ENCODE results near the gene LGALS8.

LGALS8 gene

GRCh38 chr1:236491469-236492136, 32.2 kb upstream of the LGALS8 start:
- TF ChIP-seq CTCF (IDR thresholded peaks at IDR 0.05; ENCODE audit: low read depth, low read length): no peak
- no peak for DNase-seq (ENCODE audit: extremely low read depth, low read depth)

- no peak for DNase-seq (ENCODE audit: extremely low read depth, low read depth)
- no peak for TF ChIP-seq CTCF (IDR thresholded peaks at IDR 0.05; ENCODE audit: low read depth, low read length)
Observed at GRCh38 chr1:236492378-236492777, 31.4 kb upstream of the LGALS8 start.

GRCh38 chr1:236494082-236494481, 29.7 kb upstream of the LGALS8 start:
- no peak for DNase-seq (ENCODE audit: extremely low read depth, low read depth)
- TF ChIP-seq CTCF (IDR thresholded peaks at IDR 0.05; ENCODE audit: low read depth, low read length): no peak

GRCh38 chr1:236494586-236495466, 29.0 kb upstream of the LGALS8 start:
- no peak for TF ChIP-seq CTCF (IDR thresholded peaks at IDR 0.05; ENCODE audit: low read depth, low read length)
- no peak for DNase-seq (ENCODE audit: extremely low read depth, low read depth)

GRCh38 chr1:236495467-236496112, 28.2 kb upstream of the LGALS8 start:
- DNase-seq (ENCODE audit: extremely low read depth, low read depth): no peak

GRCh38 chr1:236497908-236498307, 25.9 kb upstream of the LGALS8 start:
- no peak for DNase-seq (ENCODE audit: extremely low read depth, low read depth)
- TF ChIP-seq CTCF (IDR thresholded peaks at IDR 0.05; ENCODE audit: low read depth, low read length): no peak

More at GRCh38 chr1:236495467-236496112, 28.2 kb upstream of the LGALS8 start:
- no peak for TF ChIP-seq CTCF (IDR thresholded peaks at IDR 0.05; ENCODE audit: low read depth, low read length)

GRCh38 chr1:236501093-236501492, 22.7 kb upstream of the LGALS8 start:
- TF ChIP-seq CTCF (IDR thresholded peaks at IDR 0.05; ENCODE audit: low read depth, low read length): no peak
- no peak for DNase-seq (ENCODE audit: extremely low read depth, low read depth)

All from AG09319 (cell line).